Subcutaneous abdominal adipose tissue (tissue), 5 donors: ENCODE results near the gene NBPF4.
"Not testable (repeated sequence)": the region's sequence is repeated elsewhere in the genome, so short reads cannot be mapped to it uniquely, and the experiment has no call there.

Source experiments
- H3K27ac ChIP-seq: one replicate; pipeline ENCODE4 v1.7.0; 2013; ENCODE audit warnings: low read depth, mild to moderate bottlenecking, inconsistent platforms, low read length, moderate library complexity
- H3K27me3 ChIP-seq, 5 donors: one replicate each; pipeline ENCODE4 v1.7.0; 2013; ENCODE audit warnings: low read length in 5 of 5, inconsistent platforms in 1 of 5; ENCODE audit not compliant: control insufficient read depth in 5 of 5, insufficient read depth in 4 of 5
- H3K36me3 ChIP-seq, 5 donors: one replicate each; pipeline ENCODE4 v1.7.0; 2013; ENCODE audit warnings: low read length in 5 of 5; ENCODE audit not compliant: control insufficient read depth in 5 of 5, insufficient read depth in 5 of 5
- H3K4me1 ChIP-seq, 5 donors: one replicate each; pipeline ENCODE4 v1.7.0; 2013; ENCODE audit warnings: low read length in 5 of 5, mild to moderate bottlenecking in 3 of 5, moderate library complexity in 1 of 5; ENCODE audit not compliant: control insufficient read depth in 5 of 5, insufficient read depth in 5 of 5
- H3K4me3 ChIP-seq, 5 donors: one replicate each; pipeline ENCODE4 v1.7.0; 2013; ENCODE audit warnings: low read length in 5 of 5, low read depth in 1 of 5
- H3K9ac ChIP-seq, 5 donors: one replicate each; pipeline ENCODE4 v1.7.0; 2013; ENCODE audit warnings: low read length in 5 of 5, mild to moderate bottlenecking in 4 of 5, moderate library complexity in 3 of 5
- H3K9me3 ChIP-seq, 5 donors: one replicate each; pipeline ENCODE4 v1.7.0; 2013; ENCODE audit warnings: low read length in 5 of 5; ENCODE audit not compliant: control insufficient read depth in 5 of 5
- donor health status: healthy.
- donor health status: healthy.
- donor health status: healthy.
- donor health status: healthy.
- donor health status: healthy.

NBPF4 gene, protein sequence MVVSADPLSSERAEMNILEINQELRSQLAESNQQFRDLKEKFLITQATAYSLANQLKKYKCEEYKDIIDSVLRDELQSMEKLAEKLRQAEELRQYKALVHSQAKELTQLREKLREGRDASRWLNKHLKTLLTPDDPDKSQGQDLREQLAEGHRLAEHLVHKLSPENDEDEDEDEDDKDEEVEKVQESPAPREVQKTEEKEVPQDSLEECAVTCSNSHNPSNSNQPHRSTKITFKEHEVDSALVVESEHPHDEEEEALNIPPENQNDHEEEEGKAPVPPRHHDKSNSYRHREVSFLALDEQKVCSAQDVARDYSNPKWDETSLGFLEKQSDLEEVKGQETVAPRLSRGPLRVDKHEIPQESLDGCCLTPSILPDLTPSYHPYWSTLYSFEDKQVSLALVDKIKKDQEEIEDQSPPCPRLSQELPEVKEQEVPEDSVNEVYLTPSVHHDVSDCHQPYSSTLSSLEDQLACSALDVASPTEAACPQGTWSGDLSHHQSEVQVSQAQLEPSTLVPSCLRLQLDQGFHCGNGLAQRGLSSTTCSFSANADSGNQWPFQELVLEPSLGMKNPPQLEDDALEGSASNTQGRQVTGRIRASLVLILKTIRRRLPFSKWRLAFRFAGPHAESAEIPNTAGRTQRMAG

DNA sequence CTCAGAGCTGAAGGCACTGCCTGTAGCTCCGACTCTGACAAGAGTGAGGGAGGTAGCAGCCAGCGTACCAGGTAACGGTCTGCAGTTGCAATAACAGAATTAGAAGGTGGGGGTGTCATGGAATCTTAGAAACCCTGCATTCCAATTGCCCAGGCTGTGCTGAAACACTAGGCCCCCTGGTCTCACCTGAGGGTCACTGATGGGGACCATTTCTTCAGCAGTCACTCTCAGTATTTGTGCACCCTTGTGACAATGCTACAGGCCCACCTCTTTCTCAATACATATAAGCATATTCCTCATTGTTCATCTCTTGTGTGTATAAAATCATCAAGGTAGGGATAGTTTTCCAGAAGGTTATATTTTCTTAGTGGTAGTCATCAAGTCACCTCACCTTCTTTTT, at the start of gene NBPF4:
Gene NBPF4, minus strand, starts transcription at position 101 of the 400 bp plus-strand sequence. CDS start 315 bp downstream, outside the sequence.
- H3K9ac ChIP-seq, H3K4me1 ChIP-seq, H3K4me3 ChIP-seq, H3K27me3 ChIP-seq, H3K27ac ChIP-seq, H3K36me3 ChIP-seq, H3K9me3 ChIP-seq: not testable (repeated sequence)

DNA sequence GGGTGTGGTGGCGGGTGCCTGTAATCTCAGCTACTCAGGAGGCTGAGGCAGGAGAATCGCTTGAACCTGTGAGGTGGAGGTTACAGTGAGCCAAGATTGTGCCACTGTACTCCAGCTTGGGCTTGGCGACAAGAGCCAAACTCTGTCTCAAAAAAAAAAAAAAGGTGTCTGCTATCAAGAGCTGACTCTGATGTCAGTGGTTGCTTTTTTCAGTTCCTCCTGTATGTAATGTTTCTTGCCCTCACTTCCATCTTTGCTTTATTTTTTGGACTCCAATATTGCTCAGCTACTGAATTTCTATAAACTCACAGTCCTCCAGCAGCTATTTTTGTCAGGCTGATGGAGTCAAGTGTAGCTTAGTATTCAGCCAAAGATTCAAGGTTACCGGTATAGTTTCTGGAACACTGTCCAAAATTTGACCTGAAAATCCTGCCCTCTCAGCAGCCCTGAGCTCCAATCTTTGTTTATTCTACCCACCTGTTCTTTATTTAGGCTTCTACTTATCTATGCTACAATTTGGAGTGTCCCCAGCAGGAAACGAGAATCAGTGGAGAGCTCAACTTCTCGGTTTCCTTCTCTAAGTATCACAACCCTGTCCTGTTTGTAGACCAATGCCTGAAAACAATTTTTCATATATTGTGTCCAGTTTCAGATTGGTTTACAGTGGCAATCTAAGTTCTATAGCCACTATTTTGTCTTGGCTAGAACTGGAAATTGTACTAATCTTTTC, 38.8 kb upstream of the NBPF4 start:
- H3K27me3 ChIP-seq, H3K36me3 ChIP-seq, H3K27ac ChIP-seq, H3K4me3 ChIP-seq, H3K4me1 ChIP-seq, H3K9ac ChIP-seq, H3K9me3 ChIP-seq: not testable (repeated sequence)

DNA sequence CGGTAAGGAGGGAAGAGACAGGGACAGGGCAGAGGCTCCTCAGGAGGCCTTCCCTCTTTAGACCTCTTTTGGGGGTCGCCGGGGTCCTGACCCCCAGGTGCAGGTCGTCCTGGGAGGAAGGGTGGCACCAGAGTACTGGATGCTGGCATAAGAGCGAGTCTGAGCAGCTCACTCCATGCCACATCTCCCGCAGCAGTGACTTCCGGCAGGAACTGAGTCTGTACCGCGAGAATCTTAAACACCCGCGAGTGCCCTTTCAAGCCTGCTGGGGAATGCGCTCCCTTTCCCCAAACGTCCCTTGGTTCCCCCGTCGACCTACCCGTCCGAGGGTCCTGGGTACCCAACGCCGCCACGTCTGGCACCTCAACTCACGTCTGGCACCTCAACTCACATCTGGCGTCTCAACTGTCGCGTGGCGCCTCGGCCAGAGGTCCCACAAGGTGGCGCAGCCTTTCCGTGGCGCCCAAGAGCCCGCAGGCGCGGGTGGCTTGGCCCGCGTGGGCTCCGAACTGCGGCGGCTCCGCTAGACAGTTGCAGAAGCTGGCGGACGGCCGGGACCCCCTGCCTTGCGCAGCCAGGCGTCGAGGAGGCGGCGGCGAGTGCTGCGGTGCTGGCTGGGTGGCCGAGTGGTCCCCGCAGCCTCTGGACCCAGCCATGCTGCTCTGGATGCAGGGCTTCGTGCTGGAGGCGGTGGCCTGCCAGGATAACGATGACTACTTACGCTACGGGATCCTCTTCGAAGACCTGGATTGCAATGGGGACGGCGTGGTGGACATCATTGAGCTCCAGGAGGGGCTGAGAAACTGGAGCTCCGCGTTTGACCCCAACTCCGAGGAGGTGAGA, 28.8 kb upstream of the NBPF4 start:
- H3K9me3 ChIP-seq, H3K9ac ChIP-seq, H3K4me3 ChIP-seq, H3K27me3 ChIP-seq, H3K4me1 ChIP-seq, H3K27ac ChIP-seq, H3K36me3 ChIP-seq: not testable (repeated sequence)

DNA sequence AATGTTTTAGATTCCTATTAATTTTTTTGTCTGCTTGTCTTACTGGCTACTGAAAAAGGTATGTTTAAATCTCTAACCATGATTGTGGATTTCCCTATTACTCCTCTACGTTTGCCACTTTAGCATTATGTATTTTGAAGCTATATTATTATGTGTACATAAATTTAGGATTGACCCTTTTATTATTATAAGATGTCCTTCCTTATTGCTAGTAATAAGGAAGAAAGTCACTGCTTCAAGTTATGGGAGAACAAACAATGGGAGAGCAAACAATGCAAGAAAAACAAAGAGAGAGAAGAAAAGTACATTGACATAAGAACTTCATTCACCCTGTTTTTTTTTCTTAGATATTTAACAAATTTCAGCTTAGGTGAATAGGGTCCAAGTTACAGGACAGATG, 23.2 kb upstream of the NBPF4 start:
- H3K9ac ChIP-seq, H3K9me3 ChIP-seq, H3K27ac ChIP-seq, H3K4me3 ChIP-seq, H3K4me1 ChIP-seq, H3K36me3 ChIP-seq, H3K27me3 ChIP-seq: not testable (repeated sequence)

DNA sequence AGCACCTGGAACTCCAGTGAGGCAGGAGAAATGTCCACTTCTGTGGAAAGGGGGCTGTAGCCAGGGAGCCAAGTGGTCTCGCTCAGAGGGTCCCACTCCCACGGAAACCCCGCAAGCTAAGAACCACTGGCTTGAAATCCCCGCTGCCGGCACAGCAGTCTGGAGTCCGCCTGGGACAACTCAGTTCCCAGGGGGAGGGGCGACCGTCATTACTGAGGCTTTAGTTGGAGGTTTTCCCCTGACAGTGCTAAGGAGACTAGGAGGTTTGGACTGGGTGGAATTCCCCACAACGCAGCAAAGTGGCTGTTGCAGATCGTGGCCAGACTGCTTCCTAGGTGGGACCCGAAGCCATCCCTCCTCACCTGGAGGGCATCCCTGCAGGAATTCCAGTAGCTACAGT, 18.1 kb upstream of the NBPF4 start:
- H3K4me3 ChIP-seq, H3K36me3 ChIP-seq, H3K27me3 ChIP-seq, H3K27ac ChIP-seq, H3K9ac ChIP-seq, H3K9me3 ChIP-seq, H3K4me1 ChIP-seq: not testable (repeated sequence)

DNA sequence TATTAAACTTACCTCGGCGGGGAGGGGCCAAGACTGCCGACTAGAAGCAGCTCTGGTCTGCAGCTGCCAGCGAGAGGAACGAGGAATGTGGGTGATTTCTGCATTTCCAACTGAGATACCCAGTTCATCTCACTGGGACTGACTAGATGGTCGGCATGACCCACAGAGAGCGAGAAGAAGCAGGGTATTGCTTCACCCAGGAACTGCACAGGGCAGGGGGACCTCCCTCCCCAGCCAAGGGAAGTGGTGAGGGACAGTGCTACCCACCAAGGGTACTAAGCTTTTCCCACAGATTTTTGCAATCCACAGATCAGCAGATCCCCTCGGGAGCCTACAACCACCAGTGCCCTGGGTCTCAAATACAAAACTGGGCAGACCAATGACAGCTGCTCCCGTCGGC, 17.6 kb upstream of the NBPF4 start:
- H3K9ac ChIP-seq, H3K4me3 ChIP-seq, H3K4me1 ChIP-seq, H3K27me3 ChIP-seq, H3K9me3 ChIP-seq, H3K36me3 ChIP-seq, H3K27ac ChIP-seq: not testable (repeated sequence)

DNA sequence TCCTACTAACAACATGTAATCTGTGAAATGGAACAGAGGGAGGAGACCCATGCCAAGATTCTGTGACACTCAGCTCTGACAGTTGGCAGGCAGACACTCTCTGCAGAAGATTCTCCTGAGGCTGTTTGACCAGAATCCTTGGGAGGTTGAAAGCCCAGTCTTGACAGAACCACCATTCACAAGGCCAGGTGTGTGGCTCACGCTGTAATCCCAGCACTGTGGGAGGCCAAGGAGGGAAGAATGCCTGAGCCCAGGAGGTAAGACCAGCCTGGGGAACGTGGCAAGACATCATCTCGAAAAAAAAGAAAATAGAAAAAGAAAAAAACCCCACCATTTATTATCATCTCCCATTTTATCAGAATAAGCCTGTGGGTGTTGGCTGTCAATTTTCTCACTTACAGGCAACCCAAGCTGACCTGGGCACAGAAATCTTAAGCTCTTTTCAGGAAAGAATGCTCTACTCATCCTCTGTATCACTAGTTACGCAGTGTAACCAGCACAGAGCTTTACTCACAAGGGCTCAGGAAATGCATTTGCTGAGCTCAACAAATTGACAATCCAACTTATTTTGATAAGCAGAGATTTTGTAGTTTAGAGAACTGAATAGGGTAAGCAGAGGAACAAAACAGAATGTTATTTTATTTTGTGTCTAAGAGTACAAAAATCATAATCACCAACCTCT, 16.8 kb upstream of the NBPF4 start:
- H3K27me3 ChIP-seq, H3K9ac ChIP-seq, H3K4me1 ChIP-seq: not testable (repeated sequence)

DNA sequence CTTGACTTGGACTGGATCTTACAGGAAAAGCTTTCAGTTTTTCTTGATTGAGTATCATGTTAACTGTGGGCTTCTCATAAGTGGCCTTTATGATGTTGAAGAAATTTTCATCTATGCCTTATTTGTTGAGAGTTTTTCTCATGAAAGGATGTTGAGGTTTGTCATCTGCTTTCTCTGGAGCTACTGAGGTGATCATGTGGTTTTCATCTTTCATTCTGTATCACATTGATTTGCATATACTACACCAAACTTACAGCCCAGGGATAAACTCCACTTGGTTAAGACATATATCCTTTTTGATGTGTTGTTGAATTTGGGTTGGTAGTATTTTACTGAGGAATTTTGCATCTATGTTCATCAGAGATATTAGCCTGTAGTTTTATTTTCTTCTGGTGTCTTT, 11.6 kb upstream of the NBPF4 start:
- H3K36me3 ChIP-seq, H3K9ac ChIP-seq, H3K27ac ChIP-seq, H3K9me3 ChIP-seq, H3K4me3 ChIP-seq, H3K27me3 ChIP-seq, H3K4me1 ChIP-seq: not testable (repeated sequence)

More for the DNA sequence above, 16.8 kb upstream of the NBPF4 start:
- not testable (repeated sequence) for H3K36me3 ChIP-seq, H3K4me3 ChIP-seq, H3K9me3 ChIP-seq, H3K27ac ChIP-seq

DNA sequence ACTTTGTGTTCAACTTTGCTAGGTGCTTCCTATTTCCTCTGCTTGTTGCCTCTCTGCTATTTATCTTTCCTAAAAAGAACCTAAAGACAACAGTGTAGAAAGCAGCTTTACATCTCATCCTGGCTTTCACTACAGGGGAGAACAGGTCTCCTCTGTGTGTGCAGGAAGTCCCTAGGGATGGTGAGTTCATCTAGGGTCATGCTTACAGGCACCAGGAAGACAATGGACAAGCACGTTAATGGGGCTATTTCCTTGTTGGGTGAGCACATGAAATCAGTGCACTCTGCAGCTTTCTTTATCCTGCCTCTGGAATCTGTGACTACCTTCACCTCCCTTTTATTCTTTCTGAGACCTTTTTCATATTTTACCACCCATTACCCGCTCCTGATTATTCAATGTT, 4.5 kb downstream of the NBPF4 start:
- H3K36me3 ChIP-seq, H3K4me3 ChIP-seq, H3K27me3 ChIP-seq, H3K9me3 ChIP-seq, H3K9ac ChIP-seq, H3K4me1 ChIP-seq, H3K27ac ChIP-seq: not testable (repeated sequence)
